ENCODE data around the gene SPCS1.
"Not testable (repeated sequence)": the region's sequence is repeated elsewhere in the genome, so short reads cannot be mapped to it uniquely, and the experiment has no call there.

SPCS1 gene

DNA sequence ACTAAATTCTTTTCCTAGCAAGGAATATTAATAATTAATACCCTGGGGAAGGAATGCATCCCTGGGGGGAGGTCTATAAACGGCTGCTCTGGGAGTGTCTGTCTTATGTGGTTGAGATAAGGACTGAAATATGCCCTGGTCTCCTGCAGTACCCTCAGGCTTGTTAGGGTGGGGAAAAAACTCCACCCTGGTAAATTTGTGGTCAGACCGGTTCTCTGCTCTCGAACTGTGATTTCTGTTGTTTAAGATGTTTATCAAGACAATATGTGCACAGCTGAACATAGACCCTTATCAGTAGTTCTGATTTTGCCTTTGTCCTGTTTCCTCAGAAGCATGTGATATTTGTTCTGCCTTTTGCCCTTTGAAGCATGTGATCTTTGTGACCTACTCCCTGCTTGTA lies 22.8 kb downstream of the SPCS1 start:
- DNase-seq (ENCODE audit: low read depth in 1 of 2, low spot score in 1 of 2) = not testable (repeated sequence)

DNA sequence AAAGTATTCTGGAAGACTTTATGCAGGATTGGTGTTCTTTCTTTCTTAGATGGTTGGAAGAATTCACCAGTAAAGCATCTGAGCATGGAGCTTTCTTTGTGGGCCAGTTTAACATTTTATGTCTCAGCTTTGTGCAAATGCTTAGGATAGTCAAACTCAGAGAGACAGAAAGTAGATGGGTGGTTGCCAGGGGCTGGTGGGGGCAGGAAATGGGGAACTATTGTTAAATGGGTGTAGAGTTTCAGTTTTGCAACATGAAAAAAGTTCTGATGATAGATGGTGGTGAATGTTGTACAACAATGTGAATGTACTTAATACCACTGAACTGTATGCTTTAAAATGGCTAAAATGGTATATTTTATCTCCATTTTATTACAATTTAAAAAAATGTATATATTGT lies 24.8 kb downstream of the SPCS1 start:
- no peak for DNase-seq (ENCODE audit: low read depth in 1 of 2, low spot score in 1 of 2)

- no peak for DNase-seq (ENCODE audit: low read depth in 1 of 2, low spot score in 1 of 2)
Measured at GRCh38 chr3:52731590-52731989, 25.7 kb downstream of the SPCS1 start.

GRCh38 chr3:52733256-52733891 lies 27.5 kb downstream of the SPCS1 start:
- DNase-seq (ENCODE audit: low read depth in 1 of 2, low spot score in 1 of 2) = no peak

- no peak for DNase-seq (ENCODE audit: low read depth in 1 of 2, low spot score in 1 of 2)
Measured at GRCh38 chr3:52739730-52740129, 33.8 kb downstream of the SPCS1 start.

DNA sequence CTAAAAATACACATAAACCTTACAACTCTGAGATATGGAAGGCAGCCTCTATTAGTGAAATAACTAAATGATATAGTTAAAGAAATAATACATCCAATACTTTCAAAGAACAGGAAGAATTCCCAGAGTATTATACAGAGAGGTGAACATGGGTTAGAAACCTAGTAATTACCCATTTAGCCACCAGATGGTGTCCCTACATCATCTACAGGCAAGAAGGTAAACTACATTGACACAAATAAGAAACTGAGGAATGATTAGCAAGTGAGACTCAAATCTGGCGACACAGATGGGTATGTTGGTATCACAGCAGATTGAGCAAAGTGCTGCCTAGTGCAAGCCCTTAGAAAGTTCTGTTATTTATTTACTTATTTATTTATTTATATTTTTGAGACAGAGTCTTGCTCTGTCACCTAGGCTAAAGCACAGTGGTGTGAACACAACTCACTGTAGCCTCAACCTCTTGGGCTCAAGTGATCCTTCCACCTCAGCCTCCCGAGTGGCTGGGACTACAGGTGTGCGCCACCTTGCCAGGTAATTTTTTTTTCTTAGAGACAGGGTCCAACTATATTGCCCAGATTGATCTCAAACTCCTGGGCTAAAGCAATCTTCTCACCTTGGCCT lies 36.6 kb downstream of the SPCS1 start:
- DNase-seq (ENCODE audit: low read depth in 1 of 2, low spot score in 1 of 2) = no peak

GRCh38 chr3:52743152-52743551 lies 37.2 kb downstream of the SPCS1 start:
- DNase-seq (ENCODE audit: low read depth in 1 of 2, low spot score in 1 of 2) = no peak

- DNase-seq (ENCODE audit: low read depth in 1 of 2, low spot score in 1 of 2) = no peak
Measured at GRCh38 chr3:52743721-52744120, 37.8 kb downstream of the SPCS1 start.

GRCh38 chr3:52752045-52752660 lies 46.2 kb downstream of the SPCS1 start:
- DNase-seq (ENCODE audit: low read depth in 1 of 2, low spot score in 1 of 2) = no peak

DNA sequence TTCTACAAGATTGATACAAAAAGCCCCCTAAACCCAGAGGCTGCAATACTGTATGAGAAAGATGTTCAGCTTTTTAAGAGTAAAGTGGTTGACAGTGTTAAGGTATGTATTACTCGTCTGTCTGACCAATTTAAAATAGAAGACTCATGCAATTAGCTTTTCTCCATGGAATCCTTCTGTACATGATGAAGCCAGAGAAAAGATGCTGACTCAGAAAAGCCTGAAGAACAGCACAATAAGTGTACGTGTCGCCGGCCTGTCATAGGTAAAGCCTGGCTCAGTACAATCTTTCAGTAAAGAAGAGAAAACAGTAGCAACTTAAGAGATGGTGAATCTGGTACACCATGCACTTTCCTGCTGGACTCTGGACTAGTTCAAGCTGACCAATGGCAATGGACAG lies 48.5 kb downstream of the SPCS1 start:
- DNase-seq (ENCODE audit: low read depth in 1 of 2, low spot score in 1 of 2) = no peak

- DNase-seq (ENCODE audit: low read depth in 1 of 2, low spot score in 1 of 2) = no peak
Measured at GRCh38 chr3:52756141-52756540, 50.2 kb downstream of the SPCS1 start.
